HUES48 (cell line): ENCODE data around the gene CHD9.

Experiments used
- H3K27ac ChIP-seq: one replicate; pipeline ENCODE4 v1.7.0; 2013; ENCODE audit warnings: low read depth, low read length, inconsistent platforms
- H3K27me3 ChIP-seq: 2 replicates; pipeline ENCODE4 v1.6.1; 2013; ENCODE audit warnings: mild to moderate bottlenecking, low read length; ENCODE audit not compliant: control insufficient read depth, insufficient read depth
- H3K36me3 ChIP-seq: 2 replicates; pipeline ENCODE4 v1.6.1; 2013; ENCODE audit warnings: low read length; ENCODE audit not compliant: control insufficient read depth, insufficient read depth
- H3K4me1 ChIP-seq: 2 replicates; pipeline ENCODE4 v1.6.1; 2013; ENCODE audit warnings: mild to moderate bottlenecking, low read length; ENCODE audit not compliant: control insufficient read depth, insufficient read depth
- H3K4me3 ChIP-seq: 2 replicates; pipeline ENCODE4 v1.5.1; 2013; ENCODE audit warnings: mild to moderate bottlenecking, low read depth, low read length
- H3K9ac ChIP-seq: 2 replicates; pipeline ENCODE4 v1.6.1; 2013; ENCODE audit warnings: mild to moderate bottlenecking, low read depth, low read length, moderate library complexity
- H3K9me3 ChIP-seq: 2 replicates; pipeline ENCODE4 v1.6.1; 2013; ENCODE audit warnings: low read length; ENCODE audit not compliant: control insufficient read depth, insufficient read depth

The CHD9 gene

DNA sequence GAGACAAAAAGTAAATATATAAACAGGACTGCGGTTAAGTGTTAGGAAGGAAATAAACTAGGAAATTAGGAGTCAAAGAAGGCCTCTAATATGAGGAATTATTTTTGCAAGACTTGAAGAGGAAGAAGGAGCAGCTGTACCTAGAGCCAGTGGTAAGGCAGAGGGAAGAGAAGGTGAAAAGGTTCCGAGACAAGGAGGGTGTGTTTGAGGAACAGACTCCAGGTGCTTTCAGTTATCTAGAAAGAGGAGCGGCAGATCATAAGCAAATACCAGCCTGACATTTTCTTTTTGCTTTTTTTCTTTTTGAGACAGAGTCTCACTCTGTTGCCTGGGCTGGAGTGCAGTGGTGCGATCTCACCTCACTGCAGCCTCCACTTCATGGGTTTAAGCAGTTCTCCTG lies 61.0 kb downstream of the CHD9 start:
- no peak overlapping the region for H3K27ac ChIP-seq
- no peaks in the 10 kb centered on the region for H3K27me3 ChIP-seq
- no peaks in the 10 kb centered on the region for H3K9me3 ChIP-seq
- no peak overlapping the region for H3K4me3 ChIP-seq
- peaks cover 4% of the 10 kb centered on the region; the same call in 1 of the 2 replicates for H3K4me1 ChIP-seq
- no peak overlapping the region for H3K9ac ChIP-seq
- no peaks in the 10 kb centered on the region for H3K36me3 ChIP-seq

- no peaks in the 10 kb centered on the region for H3K27me3 ChIP-seq
- peak overlapping the region; percentile 11 for H3K27ac ChIP-seq
- no peaks in the 10 kb centered on the region for H3K36me3 ChIP-seq
- no peak overlapping the region for H3K9ac ChIP-seq
- H3K9me3 ChIP-seq = no peaks in the 10 kb centered on the region; the same call in 1 of the 2 replicates
- no peak overlapping the region for H3K4me3 ChIP-seq
- no peaks in the 10 kb centered on the region for H3K4me1 ChIP-seq
These were observed 66.3 kb downstream of the CHD9 start for GRCh38 chr16:53121043-53121620.

GRCh38 chr16:53121661-53122060 lies 66.9 kb downstream of the CHD9 start:
- H3K4me1 ChIP-seq = no peaks in the 10 kb centered on the region
- H3K9ac ChIP-seq = no peak overlapping the region
- no peaks in the 10 kb centered on the region for H3K27me3 ChIP-seq
- no peak overlapping the region for H3K4me3 ChIP-seq
- no peaks in the 10 kb centered on the region for H3K36me3 ChIP-seq
- no peaks in the 10 kb centered on the region; the same call in 1 of the 2 replicates for H3K9me3 ChIP-seq
- no peak overlapping the region for H3K27ac ChIP-seq

DNA sequence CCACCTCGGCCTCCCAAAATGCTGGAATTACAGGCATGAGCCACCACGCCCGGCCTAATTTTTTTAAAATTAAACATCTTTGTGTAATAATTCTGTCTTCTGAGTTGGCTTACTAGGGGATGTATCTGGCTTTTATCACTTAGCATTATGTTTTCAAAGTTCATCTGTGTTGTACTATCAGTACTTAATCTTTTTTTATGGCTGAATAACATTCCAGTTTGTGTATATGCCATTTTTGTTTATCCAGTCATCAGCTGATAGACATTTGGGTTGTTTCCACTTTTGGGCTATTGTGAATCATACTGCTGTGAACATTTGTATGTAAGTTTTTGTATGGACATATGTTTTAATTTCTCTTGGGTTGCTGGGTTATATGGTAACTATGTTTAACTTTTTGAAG lies 69.0 kb downstream of the CHD9 start:
- H3K9me3 ChIP-seq = no peaks in the 10 kb centered on the region; the same call in 1 of the 2 replicates
- no peak overlapping the region for H3K9ac ChIP-seq
- H3K4me3 ChIP-seq = no peak overlapping the region
- no peak overlapping the region for H3K27ac ChIP-seq
- no peaks in the 10 kb centered on the region for H3K4me1 ChIP-seq
- no peaks in the 10 kb centered on the region for H3K27me3 ChIP-seq
- no peaks in the 10 kb centered on the region for H3K36me3 ChIP-seq

DNA sequence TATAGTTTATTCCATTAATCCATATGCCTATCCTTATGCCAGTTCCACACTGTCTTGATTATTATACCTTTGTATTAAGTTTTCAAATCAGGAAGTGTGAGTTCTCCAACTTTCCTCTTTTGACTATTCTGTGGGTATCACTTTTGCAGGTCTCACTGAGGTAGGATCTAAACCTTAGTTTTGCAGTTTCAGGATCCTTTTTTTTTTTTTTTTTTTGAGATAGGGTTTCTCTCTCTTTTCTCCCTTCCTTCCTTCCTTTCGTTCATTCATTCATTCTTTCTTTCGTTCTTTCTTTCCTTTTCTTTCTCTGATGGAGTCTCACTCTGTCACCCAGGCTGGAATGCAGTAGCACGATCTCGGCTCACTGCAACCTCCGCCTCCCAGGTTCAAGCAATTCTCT lies 71.6 kb downstream of the CHD9 start:
- Histone ChIP-seq H3K4me3 (no peak overlapping the region), H3K27me3 (no peaks in the 10 kb centered on the region), H3K9me3 (no peaks in the 10 kb centered on the region; the same call in 1 of the 2 replicates), H3K9ac (no peak overlapping the region), H3K27ac (no peak overlapping the region), H3K4me1 (peaks cover 7% of the 10 kb centered on the region; the same call in 1 of the 2 replicates), H3K36me3 (no peaks in the 10 kb centered on the region)

DNA sequence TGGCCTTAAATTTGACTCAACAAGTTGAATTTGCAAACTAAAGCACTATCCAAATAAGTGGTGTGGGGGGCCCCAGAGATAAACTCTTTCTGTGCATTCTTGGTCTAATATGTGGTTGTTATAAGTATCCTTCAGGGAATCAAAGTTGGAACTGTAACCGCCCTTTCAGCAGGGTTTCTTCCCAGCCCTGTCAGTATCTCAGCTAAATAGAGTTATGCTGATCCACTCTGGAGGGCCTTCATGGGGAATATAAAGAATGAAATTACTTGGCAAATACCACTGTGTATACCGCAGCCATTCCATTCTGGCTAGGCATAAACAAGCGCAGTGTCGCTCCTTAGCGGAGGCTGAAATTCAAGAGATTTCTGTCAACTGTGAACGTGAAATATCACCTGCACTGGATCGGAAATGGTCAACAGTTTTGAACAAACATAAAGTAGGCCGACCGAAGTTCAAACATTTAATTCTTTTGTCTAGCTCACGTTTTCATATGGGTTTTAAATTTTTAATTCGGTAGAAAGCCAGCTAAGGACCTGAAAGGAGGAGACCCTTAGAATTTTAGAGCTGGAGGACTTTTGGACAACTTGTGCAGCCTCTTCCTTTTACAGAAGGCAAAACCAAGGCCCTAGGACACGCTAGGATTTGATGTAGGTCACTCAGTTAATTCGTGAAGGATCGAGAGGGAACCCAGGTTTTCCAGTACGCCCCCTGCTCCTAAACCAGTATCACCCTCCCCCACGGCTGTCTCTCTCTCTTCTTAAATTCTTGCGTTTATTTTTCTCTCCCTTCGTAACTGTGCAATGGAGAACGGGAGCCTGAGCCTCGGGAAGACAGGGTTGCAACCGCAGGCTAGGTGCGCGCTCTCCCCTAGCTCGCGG lies 74.7 kb downstream of the CHD9 start:
- Histone ChIP-seq H3K36me3 (no peaks in the 10 kb centered on the region), H3K27me3 (no peaks in the 10 kb centered on the region), H3K27ac (peak overlapping the region; percentile 97), H3K9ac (peak overlapping the region; percentile 84), H3K9me3 (no peaks in the 10 kb centered on the region), H3K4me1 (peaks cover 20% of the 10 kb centered on the region; the same call in 1 of the 2 replicates), H3K4me3 (peak overlapping the region; percentile 87)

GRCh38 chr16:53130159-53131049 lies 75.6 kb downstream of the CHD9 start:
- H3K9ac ChIP-seq = peak overlapping the region; percentile 94
- no peaks in the 10 kb centered on the region for H3K36me3 ChIP-seq
- peak overlapping the region; percentile 87 for H3K4me3 ChIP-seq
- H3K9me3 ChIP-seq = no peaks in the 10 kb centered on the region
- peaks cover 20% of the 10 kb centered on the region; the same call in 1 of the 2 replicates for H3K4me1 ChIP-seq
- H3K27me3 ChIP-seq = no peaks in the 10 kb centered on the region
- H3K27ac ChIP-seq = peak overlapping the region; percentile 97

- Histone ChIP-seq H3K4me3 (peak overlapping the region; percentile 87; the same call in 1 of the 2 replicates), H3K9me3 (no peaks in the 10 kb centered on the region)
These were observed 76.2 kb downstream of the CHD9 start for GRCh38 chr16:53131050-53131362.

GRCh38 chr16:53131363-53132071 lies 76.7 kb downstream of the CHD9 start:
- H3K27ac ChIP-seq = peak overlapping the region; percentile 97
- H3K27me3 ChIP-seq = no peaks in the 10 kb centered on the region
- no peaks in the 10 kb centered on the region for H3K9me3 ChIP-seq
- H3K36me3 ChIP-seq = no peaks in the 10 kb centered on the region
- H3K4me3 ChIP-seq = peak overlapping the region; percentile 81
- H3K4me1 ChIP-seq = peaks cover 20% of the 10 kb centered on the region; the same call in 1 of the 2 replicates
- peak overlapping the region; percentile 41; the same call in 1 of the 2 replicates for H3K9ac ChIP-seq

More at GRCh38 chr16:53131050-53131362, 76.2 kb downstream of the CHD9 start:
- no peaks in the 10 kb centered on the region for H3K36me3 ChIP-seq
- peak overlapping the region; percentile 97 for H3K27ac ChIP-seq
- H3K9ac ChIP-seq = no peak overlapping the region; the same call in 1 of the 2 replicates
- H3K4me1 ChIP-seq = peaks cover 20% of the 10 kb centered on the region; the same call in 1 of the 2 replicates
- no peaks in the 10 kb centered on the region for H3K27me3 ChIP-seq

DNA sequence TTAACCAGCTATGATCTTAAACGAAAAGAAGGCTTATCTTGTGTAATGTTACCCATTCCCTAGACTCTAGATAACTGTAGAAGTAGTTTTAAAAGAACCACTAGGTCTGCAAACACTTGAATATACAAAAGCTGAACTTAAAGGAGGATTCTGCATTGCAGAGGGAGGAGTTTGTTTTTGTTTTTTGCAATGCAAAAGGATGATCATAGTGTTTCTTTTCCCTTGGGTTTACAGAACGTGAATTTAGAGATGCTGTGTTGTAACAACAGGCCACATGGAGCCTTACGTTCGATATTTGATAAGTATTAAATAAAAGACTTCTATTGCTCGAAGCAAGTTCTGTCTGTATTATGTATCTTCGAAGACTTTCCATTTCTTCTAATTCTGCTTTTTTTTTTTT lies 77.6 kb downstream of the CHD9 start:
- no peak overlapping the region for H3K9ac ChIP-seq

More for the DNA sequence above, 77.6 kb downstream of the CHD9 start:
- H3K4me3 ChIP-seq = peak overlapping the region; percentile 81
- no peaks in the 10 kb centered on the region for H3K36me3 ChIP-seq
- no peaks in the 10 kb centered on the region for H3K27me3 ChIP-seq
- H3K27ac ChIP-seq = no peak overlapping the region
- H3K4me1 ChIP-seq = peaks cover 20% of the 10 kb centered on the region; the same call in 1 of the 2 replicates
- H3K9me3 ChIP-seq = no peaks in the 10 kb centered on the region
